Stomach (tissue), 9 donors: ENCODE measurements around the gene PLPP4. TPM values are rescaled to one million over a fixed set of nuclear protein-coding genes. Genes with fewer than 3 reads are reported as not detected.

Source experiments
- DNase-seq, 2 donors: peaks; one replicate each; pipeline versions ENCODE4 v3.0.0 to v3.0.0-alpha.2; 2013 to 2019
- H3K27ac ChIP-seq, 5 donors: fragments of 200-600 bp in 4 of 5; sonication (generic) in 4 of 5; one replicate each; pipeline ENCODE4 v1.5.1; 2013 to 2019; ENCODE audit warnings: mild to moderate bottlenecking in 1 of 5, moderate library complexity in 1 of 5
- H3K27me3 ChIP-seq, 3 donors: fragments of 200-600 bp; sonication (generic); one replicate each; pipeline ENCODE4 v1.5.1; 2017 to 2019; ENCODE audit warnings: mixed run types in 1 of 3
- H3K36me3 ChIP-seq, 4 donors: fragments of 200-600 bp; sonication (generic); 1 replicate in 3 of 4; 2 replicates in 1 of 4; pipeline ENCODE4 v1.5.1; 2016 to 2019
- H3K4me1 ChIP-seq, 4 donors: fragments of 200-600 bp; sonication (generic); one replicate each; pipeline ENCODE4 v1.5.1; 2016 to 2019
- H3K4me3 ChIP-seq, 4 donors: fragments of 200-600 bp; sonication (generic) in 3 of 4; one replicate each; pipeline ENCODE4 v1.5.1; 2016 to 2019; ENCODE audit warnings: mild to moderate bottlenecking in 1 of 4
- H3K9me3 ChIP-seq, 4 donors: fragments of 200-600 bp; sonication (generic); one replicate each; pipeline ENCODE4 v1.5.1; 2016 to 2019
- EP300 ChIP-seq: sonication (generic); formaldehyde crosslinking; IDR thresholded peaks from one replicate; pipeline ENCODE4 v1.6.1; 2017; ENCODE audit warnings: antibody characterized with exemption
- POLR2A ChIP-seq, 4 donors: fragments of 450-650 bp; IDR thresholded peaks; one replicate each; pipeline ENCODE4 v1.6.1; 2016; ENCODE audit warnings: antibody characterized with exemption in 4 of 4, control low read depth in 2 of 4, mild to moderate bottlenecking in 1 of 4, moderate library complexity in 1 of 4
- POLR2AphosphoS5 ChIP-seq, 3 donors: sonication (generic); formaldehyde crosslinking; IDR thresholded peaks; one replicate each; pipeline ENCODE4 v1.6.1; 2016; ENCODE audit warnings: antibody characterized with exemption in 3 of 3
- WGBS, 5 donors: extraction: QIAGEN DNeasy Blood & Tissue Kit in 3 of 5; methylation state at CpG; one replicate each; pipeline versions ENCODE4 v1.1.5 to v1.1.7; 2013 to 2018; 5-methylcytosine and 5-hydroxymethylcytosine counted together
- intact Hi-C: fragments of 100-400 bp; cut with DNase I; formaldehyde crosslinking; loops from one replicate; pipeline ENCODE4 v1.15.1; 2023; ENCODE audit warnings: low total_unique reads
- polyA plus RNA-seq, 3 donors: library from polyadenylated mRNA; stranded (reverse); fragments of 200-250 nt; gene quantifications; one replicate each; pipeline ENCODE4 v1.2.3, GENCODE V29; 2013
- total RNA-seq, 5 donors: library from RNA; depleted of rRNA; stranded (reverse); fragments of >200 nt; gene quantifications; one replicate each; pipeline versions ENCODE4 v1.1.0 to v1.2.3, GENCODE V29; 2014 to 2016
- TF ChIP-seq, protein P1 (sequence below), 7 experiments: fragments of 450-650 bp in 4 of 7; fragments of 200-600 bp in 3 of 7; sonication (generic) in 3 of 7; IDR thresholded peaks; one replicate each; pipeline ENCODE4 v1.5.1; 2016 to 2019; ENCODE audit warnings: antibody characterized with exemption in 7 of 7, control low read depth in 2 of 7, mild to moderate bottlenecking in 1 of 7
- donor health status: healthy with polysubstance abuse.
- donor health status: Bipolar disorder and iron deficiency.
- donor health status: healthy.

The PLPP4 gene
- total and polyA plus RNA-seq, 8 donors = not detected

DNA sequence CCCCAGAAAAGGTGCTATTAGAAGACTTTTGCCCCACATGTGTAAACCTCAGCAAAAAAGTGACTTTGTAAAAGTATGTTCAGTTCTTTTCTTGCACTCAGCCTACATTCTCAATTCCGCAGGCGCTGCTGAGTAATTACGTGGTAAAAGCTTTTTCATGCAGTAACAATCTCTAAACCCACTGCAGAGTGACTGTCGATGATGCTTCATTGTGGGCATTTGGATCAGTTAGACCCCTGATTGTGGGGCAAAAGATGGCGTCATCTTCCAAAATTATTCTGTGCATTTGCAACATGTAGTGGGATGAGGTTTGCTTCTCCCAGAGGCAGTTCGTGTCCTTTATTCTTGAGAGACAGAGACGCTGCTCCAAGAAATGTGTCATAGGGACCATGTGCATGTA lies 85.6 kb downstream of the PLPP4 start:
- Histone ChIP-seq H3K27ac (no peak overlapping the region), H3K9me3 (no peaks in the 10 kb centered on the region), H3K36me3 (no peaks in the 10 kb centered on the region), H3K27me3 (no peaks in the 10 kb centered on the region), H3K4me3 (no peak overlapping the region), H3K4me1 (no peaks in the 10 kb centered on the region)
- TF ChIP-seq POLR2A (IDR thresholded peaks at IDR 0.05) (no peak), POLR2AphosphoS5 (IDR thresholded peaks at IDR 0.05) (no peak), EP300 (no peak)
- TF ChIP-seq, protein P1, sequence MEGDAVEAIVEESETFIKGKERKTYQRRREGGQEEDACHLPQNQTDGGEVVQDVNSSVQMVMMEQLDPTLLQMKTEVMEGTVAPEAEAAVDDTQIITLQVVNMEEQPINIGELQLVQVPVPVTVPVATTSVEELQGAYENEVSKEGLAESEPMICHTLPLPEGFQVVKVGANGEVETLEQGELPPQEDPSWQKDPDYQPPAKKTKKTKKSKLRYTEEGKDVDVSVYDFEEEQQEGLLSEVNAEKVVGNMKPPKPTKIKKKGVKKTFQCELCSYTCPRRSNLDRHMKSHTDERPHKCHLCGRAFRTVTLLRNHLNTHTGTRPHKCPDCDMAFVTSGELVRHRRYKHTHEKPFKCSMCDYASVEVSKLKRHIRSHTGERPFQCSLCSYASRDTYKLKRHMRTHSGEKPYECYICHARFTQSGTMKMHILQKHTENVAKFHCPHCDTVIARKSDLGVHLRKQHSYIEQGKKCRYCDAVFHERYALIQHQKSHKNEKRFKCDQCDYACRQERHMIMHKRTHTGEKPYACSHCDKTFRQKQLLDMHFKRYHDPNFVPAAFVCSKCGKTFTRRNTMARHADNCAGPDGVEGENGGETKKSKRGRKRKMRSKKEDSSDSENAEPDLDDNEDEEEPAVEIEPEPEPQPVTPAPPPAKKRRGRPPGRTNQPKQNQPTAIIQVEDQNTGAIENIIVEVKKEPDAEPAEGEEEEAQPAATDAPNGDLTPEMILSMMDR (IDR thresholded peaks at IDR 0.05) = no peak
- DNase-seq = no peak
- WGBS, 5 donors = 77 to 92% (median 84%) methylated on average over 7 of the region's 7 CpGs
- intact Hi-C loops = no loop called here

DNA sequence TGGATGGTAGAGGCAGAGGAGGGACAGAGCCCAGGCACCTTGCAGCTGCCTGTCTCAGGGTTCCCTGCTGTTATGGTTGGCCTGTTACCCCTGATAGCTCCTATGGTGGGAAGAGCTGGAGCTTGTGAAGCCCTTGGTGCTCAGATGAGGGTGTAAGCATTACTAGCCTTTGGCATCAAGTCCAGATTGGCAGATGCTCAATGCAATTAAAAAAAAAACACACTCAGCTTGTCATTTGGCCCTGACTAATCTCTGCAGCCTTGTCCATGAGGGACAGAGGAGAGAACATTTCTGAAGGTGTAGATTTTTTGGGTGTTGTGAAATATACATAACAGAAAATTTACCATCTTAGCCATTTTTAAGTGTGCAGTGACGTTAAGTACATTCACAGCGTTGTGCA lies 86.3 kb downstream of the PLPP4 start:
- Histone ChIP-seq H3K4me1 (no peaks in the 10 kb centered on the region), H3K36me3 (no peaks in the 10 kb centered on the region), H3K27me3 (no peaks in the 10 kb centered on the region), H3K4me3 (no peak overlapping the region), H3K9me3 (peaks cover 0 to 4% (median 1%) of the 10 kb centered on the region in 4 donors), H3K27ac (no peak overlapping the region)
- 85 to 100% (median 97%) methylated on average over 2 of the region's 2 CpGs for WGBS, 5 donors
- intact Hi-C loops = no loop called here
- no peak for DNase-seq
- TF ChIP-seq, protein P1 (IDR thresholded peaks at IDR 0.05) = no peak
- no peak for TF ChIP-seq POLR2AphosphoS5 (IDR thresholded peaks at IDR 0.05)
- TF ChIP-seq POLR2A (IDR thresholded peaks at IDR 0.05) = no peak
- no peak for TF ChIP-seq EP300

DNA sequence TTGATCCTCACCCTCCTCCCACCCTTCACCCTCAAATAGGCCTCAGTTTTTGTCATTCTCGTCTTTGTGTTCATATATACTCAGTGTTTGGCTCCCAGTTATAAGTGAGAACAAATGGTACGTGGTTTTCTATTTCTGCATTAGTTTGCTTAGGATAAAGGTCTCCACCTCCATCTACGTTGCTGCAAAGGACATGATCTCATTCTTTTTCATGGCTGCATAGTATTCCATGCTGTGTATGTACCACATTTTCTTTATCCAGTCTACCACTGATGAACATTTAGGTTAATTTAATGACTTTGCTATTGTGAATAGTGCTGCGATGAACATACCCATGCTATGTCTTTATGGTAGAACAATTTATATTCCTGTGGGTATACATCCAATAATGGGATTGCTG lies 91.2 kb downstream of the PLPP4 start:
- 82 to 88% (median 85%) methylated on average over 4 of the region's 4 CpGs for WGBS, 5 donors
- TF ChIP-seq, protein P1 (IDR thresholded peaks at IDR 0.05) = no peak
- no peak for TF ChIP-seq EP300
- no peak for TF ChIP-seq POLR2A (IDR thresholded peaks at IDR 0.05)
- TF ChIP-seq POLR2AphosphoS5 (IDR thresholded peaks at IDR 0.05) = no peak
- intact Hi-C loops = no loop called here

DNA sequence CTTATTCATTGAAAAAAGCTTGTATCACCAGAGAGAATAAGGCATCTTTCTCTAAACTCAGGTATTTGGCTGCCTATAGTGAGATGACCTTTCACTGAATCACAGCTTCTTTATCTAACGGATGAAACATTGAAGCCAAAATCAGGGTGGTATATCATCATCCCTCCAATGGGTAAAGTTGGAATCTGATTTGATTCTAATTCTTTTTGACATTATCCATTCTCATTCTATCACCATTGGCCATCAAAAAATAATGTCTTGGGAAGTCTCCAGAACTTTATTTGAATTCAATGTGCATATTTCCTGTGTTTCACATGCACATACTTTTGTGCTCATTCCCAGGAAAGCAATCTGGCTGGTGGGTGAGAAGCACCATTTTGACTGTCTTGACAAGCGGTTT lies 95.2 kb downstream of the PLPP4 start:
- no peaks in the 10 kb centered on the region for H3K36me3 ChIP-seq
- no peak for TF ChIP-seq POLR2A (IDR thresholded peaks at IDR 0.05)
- TF ChIP-seq, protein P1 (IDR thresholded peaks at IDR 0.05) = no peak
- no peak for TF ChIP-seq POLR2AphosphoS5 (IDR thresholded peaks at IDR 0.05)
- no peak for TF ChIP-seq EP300
- no peaks in the 10 kb centered on the region for H3K27me3 ChIP-seq
- H3K27ac ChIP-seq = no peak overlapping the region
- peaks cover 0 to 11% (median 8%) of the 10 kb centered on the region in 4 donors for H3K4me1 ChIP-seq
- intact Hi-C loops = no loop called here
- 67 to 76% (median 76%) methylated on average over 2 of the region's 2 CpGs for WGBS, 5 donors
- no peak for DNase-seq
- no peak overlapping the region for H3K4me3 ChIP-seq
- H3K9me3 ChIP-seq = peaks cover 0 to 29% (median 13%) of the 10 kb centered on the region in 4 donors

More for the DNA sequence above, 91.2 kb downstream of the PLPP4 start:
- Histone ChIP-seq H3K27me3 (no peaks in the 10 kb centered on the region), H3K27ac (no peak overlapping the region), H3K4me3 (no peak overlapping the region), H3K36me3 (no peaks in the 10 kb centered on the region), H3K4me1 (no peaks in the 10 kb centered on the region), H3K9me3 (peaks cover 0 to 11% (median 4%) of the 10 kb centered on the region in 4 donors)
- DNase-seq = no peak
